Muscle of leg (tissue), 9 donors: ENCODE data around the gene ANKS1A. TPM values are rescaled to one million over a fixed set of nuclear protein-coding genes. Genes with fewer than 3 reads are reported as not detected.

ENCODE experiments used
- polyA plus RNA-seq, 8 donors: library from polyadenylated mRNA; unstranded; fragments of 120-200 nt; gene quantifications; one replicate each; pipeline versions ENCODE4 v1.2.1 to v1.2.3, GENCODE V29; 2013; ENCODE audit warnings: inconsistent platforms in 1 of 8, low replicate concordance in 1 of 8; ENCODE audit not compliant: insufficient read length in 8 of 8, insufficient read depth in 1 of 8
- total RNA-seq: library from RNA; stranded (reverse); fragments of 120-200 nt; gene quantifications from one replicate; pipeline ENCODE4 v1.2.4, GENCODE V29; 2013

The ANKS1A gene
- total and polyA plus RNA-seq, 9 donors: 22.7 to 56.0 (median 39.8) TPM

Other genes with a start within 250 kb of the ANKS1A start
- 46.9 TPM for gene ILRUN, start 192.5 kb upstream of the ANKS1A start, total RNA-seq
- gene ILRUN, start 192.5 kb upstream of the ANKS1A start, polyA plus RNA-seq: 10 to 100 TPM; 69.8 to 92.3 (median 77.0) TPM
- gene SNRPC, start 131.8 kb upstream of the ANKS1A start, total RNA-seq: 81.4 TPM
- 100 to 1,000 TPM; 103 to 138 (median 111) TPM for gene SNRPC, start 131.8 kb upstream of the ANKS1A start, polyA plus RNA-seq
- gene BLTP3A, start 97.2 kb upstream of the ANKS1A start, total RNA-seq: 7.8 TPM
- gene BLTP3A, start 97.2 kb upstream of the ANKS1A start, polyA plus RNA-seq: 10 to 100 TPM in 7 of 8 donors, 1 to 10 TPM in 1; 9.0 to 14.0 (median 11.7) TPM
- gene TAF11, start 1.2 kb upstream of the ANKS1A start, total RNA-seq: 44.9 TPM
- gene TAF11, start 1.2 kb upstream of the ANKS1A start, polyA plus RNA-seq: 10 to 100 TPM; 44.6 to 51.6 (median 46.5) TPM